Left ventricle myocardium inferior (tissue), 1 donor: ENCODE measurements around the gene WSCD2. TPM values are rescaled to one million over a fixed set of nuclear protein-coding genes. Genes with fewer than 3 reads are reported as not detected.

ENCODE experiments used
- DNase-seq: peaks from one replicate; pipeline ENCODE4 v3.0.0-alpha.2; 2020
- H3K27ac ChIP-seq: fragments of 200-600 bp; replicated peaks from 2 replicates; pipeline ENCODE4 v1.8.0; 2021
- H3K27me3 ChIP-seq: fragments of 200-600 bp; 2 replicates; pipeline ENCODE4 v1.8.0; 2021; ENCODE audit warnings: low read depth
- H3K36me3 ChIP-seq: fragments of 200-600 bp; 2 replicates; pipeline ENCODE4 v1.8.0; 2021
- H3K4me1 ChIP-seq: fragments of 200-600 bp; 2 replicates; pipeline ENCODE4 v1.8.0; 2021
- H3K4me3 ChIP-seq: fragments of 200-600 bp; 2 replicates; pipeline ENCODE4 v1.8.0; 2021; ENCODE audit warnings: mild to moderate bottlenecking, moderate library complexity
- H3K9me3 ChIP-seq: fragments of 200-600 bp; replicated peaks from 2 replicates; pipeline ENCODE4 v1.8.0; 2021
- CTCF ChIP-seq: fragments of 200-600 bp; IDR thresholded peaks from 2 replicates; pipeline ENCODE4 v1.8.0; 2021; ENCODE audit warnings: antibody characterized with exemption, mild to moderate bottlenecking, borderline replicate concordance
- intact Hi-C: fragments of 100-400 bp; cut with micrococcal nuclease; formaldehyde crosslinking; loops from one replicate; pipeline ENCODE4 v1.11.0; 2022
- total RNA-seq: library from RNA; stranded (reverse); fragmentation: NEBNext Ultra II Directional; extraction: Animal tissue kit (Norgen Biotek cat#: 25700); gene quantifications from one replicate; pipeline ENCODE4 v1.2.1, GENCODE V29; 2021
- donor health status: DM: no; HTN: yes; CAD: no; lungs with severe emphysema.

The WSCD2 gene
- total RNA-seq, 1 donor from 2014 or later, result 0.14 TPM

DNA sequence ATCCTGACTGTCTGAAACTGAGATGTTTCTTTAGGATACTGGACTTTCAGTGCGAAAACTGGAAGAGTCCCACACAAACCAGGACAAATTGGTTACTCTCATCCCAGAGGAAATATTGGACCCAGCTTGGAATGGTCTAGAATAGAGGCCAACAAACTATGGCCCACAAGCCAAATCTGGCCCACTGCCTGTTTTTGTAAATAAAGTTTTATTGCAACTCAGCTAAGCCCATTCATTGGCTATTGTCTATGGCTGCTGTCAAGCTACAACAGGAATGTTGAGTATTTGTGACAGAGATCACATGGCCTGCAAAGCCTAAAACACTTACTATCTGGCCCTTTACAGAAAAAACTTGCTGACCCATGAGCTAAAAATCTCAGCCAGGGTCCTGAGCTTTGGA lies 6.5 kb downstream of the WSCD2 start:
- TF ChIP-seq CTCF, result no peak
- no peaks in the 10 kb centered on the region for H3K36me3 ChIP-seq
- intact Hi-C loops, result no loop called here
- DNase-seq, result no peak
- H3K27me3 ChIP-seq, result peaks cover 48% of the 10 kb centered on the region
- H3K9me3 ChIP-seq, result no peaks in the 10 kb centered on the region
- H3K4me3 ChIP-seq, result no peak overlapping the region
- no peak overlapping the region for H3K27ac ChIP-seq
- peaks cover 7% of the 10 kb centered on the region for H3K4me1 ChIP-seq

GRCh38 chr12:108136697-108137096 lies 7.6 kb downstream of the WSCD2 start:
- H3K4me3 ChIP-seq, result no peak overlapping the region
- H3K9me3 ChIP-seq, result no peaks in the 10 kb centered on the region
- DNase-seq, result no peak
- intact Hi-C loops, result no loop called here
- no peaks in the 10 kb centered on the region for H3K36me3 ChIP-seq
- peaks cover 39% of the 10 kb centered on the region for H3K27me3 ChIP-seq
- TF ChIP-seq CTCF, result no peak
- H3K4me1 ChIP-seq, result peaks cover 7% of the 10 kb centered on the region
- H3K27ac ChIP-seq, result no peak overlapping the region

DNA sequence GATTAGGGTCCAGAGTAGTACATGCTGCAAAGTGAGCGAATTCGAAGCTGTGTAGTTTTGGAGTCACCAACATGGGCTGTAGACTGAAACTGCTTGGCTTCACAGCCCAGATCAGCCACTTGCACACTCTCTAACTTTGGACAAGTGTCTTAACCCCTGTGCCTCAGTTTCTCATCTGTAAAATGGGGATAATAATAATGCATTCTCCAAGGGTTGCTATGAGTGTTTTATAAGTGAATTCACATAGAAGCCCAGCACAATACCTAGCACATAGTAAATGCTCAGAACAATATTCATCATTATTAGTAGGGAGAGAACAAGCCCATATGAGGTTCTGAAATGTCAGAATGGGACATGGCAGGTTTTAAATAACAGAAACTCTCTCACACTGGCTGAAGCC lies 10.4 kb downstream of the WSCD2 start:
- H3K4me3 ChIP-seq, result no peak overlapping the region
- no peak for TF ChIP-seq CTCF
- no peak for DNase-seq

DNA sequence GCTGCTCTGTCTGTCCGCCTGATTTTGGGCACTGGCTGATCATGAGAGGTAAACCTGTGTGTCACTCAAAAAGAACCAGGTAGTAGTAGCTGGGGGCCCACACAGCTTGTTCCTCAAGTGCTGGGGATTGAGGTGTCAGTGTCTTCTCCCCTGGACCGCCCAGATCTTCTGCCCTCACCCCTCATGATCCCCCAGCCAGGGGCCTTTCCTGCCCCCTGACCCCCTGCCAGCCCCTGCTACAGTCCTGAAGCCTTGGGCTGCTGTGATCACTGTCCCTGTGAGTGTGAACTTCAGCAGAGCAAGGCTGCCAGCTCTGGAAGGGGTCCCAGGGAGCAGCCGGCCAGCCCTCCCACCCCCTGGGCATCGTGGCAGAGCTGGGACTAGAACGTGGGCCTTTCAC lies 11.4 kb downstream of the WSCD2 start:
- H3K9me3 ChIP-seq, result no peaks in the 10 kb centered on the region
- TF ChIP-seq CTCF, result no peak
- H3K27me3 ChIP-seq, result peaks cover 12% of the 10 kb centered on the region
- H3K4me1 ChIP-seq, result no peaks in the 10 kb centered on the region
- no peak overlapping the region for H3K4me3 ChIP-seq
- H3K36me3 ChIP-seq, result no peaks in the 10 kb centered on the region
- H3K27ac ChIP-seq, result no peak overlapping the region
- intact Hi-C loops, result no loop called here
- DNase-seq, result no peak

More for the DNA sequence above, 10.4 kb downstream of the WSCD2 start:
- no peak overlapping the region for H3K27ac ChIP-seq
- H3K4me1 ChIP-seq, result no peaks in the 10 kb centered on the region
- peaks cover 15% of the 10 kb centered on the region for H3K27me3 ChIP-seq
- no peaks in the 10 kb centered on the region for H3K9me3 ChIP-seq
- intact Hi-C loops, result no loop called here
- H3K36me3 ChIP-seq, result no peaks in the 10 kb centered on the region

DNA sequence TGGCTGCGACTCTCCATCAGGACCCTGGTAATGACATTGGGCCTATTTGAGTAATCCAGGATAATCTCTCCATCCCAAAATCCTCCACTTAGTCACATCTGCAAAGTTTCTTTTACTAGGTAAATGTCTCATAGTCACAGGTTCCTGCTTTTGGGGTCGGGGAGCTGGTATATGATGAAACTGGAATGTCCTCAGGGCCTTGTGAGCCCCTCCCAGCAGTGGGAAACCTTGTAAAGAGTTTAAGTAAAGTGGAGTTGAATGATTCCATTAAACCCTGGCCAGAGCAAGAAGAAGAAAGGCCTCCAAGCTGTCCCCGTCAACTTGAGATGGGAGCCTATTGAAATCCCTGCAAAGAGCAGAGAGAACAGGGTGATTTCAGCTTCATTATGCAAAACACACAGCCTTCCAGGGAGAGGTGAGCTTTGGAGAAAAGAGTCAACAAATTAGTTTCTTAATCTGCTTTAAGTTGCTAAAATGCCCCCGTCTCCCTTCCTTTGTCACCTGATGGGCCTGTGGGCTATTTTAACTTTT lies 12.6 kb downstream of the WSCD2 start:
- no peak overlapping the region for H3K4me3 ChIP-seq
- TF ChIP-seq CTCF, result no peak
- intact Hi-C loops, result no loop called here
- no peak for DNase-seq
- peaks cover 12% of the 10 kb centered on the region for H3K27me3 ChIP-seq
- no peaks in the 10 kb centered on the region for H3K36me3 ChIP-seq
- H3K27ac ChIP-seq, result no peak overlapping the region
- no peaks in the 10 kb centered on the region for H3K9me3 ChIP-seq
- peaks cover 4% of the 10 kb centered on the region for H3K4me1 ChIP-seq

- DNase-seq, result no peak
- Histone ChIP-seq H3K9me3 (no peaks in the 10 kb centered on the region), H3K27me3 (peaks cover 12% of the 10 kb centered on the region), H3K27ac (no peak overlapping the region), H3K36me3 (no peaks in the 10 kb centered on the region), H3K4me3 (no peak overlapping the region), H3K4me1 (peaks cover 15% of the 10 kb centered on the region)
- no peak for TF ChIP-seq CTCF
- intact Hi-C loops, result no loop called here
Measured at GRCh38 chr12:108143144-108143543, 14.1 kb downstream of the WSCD2 start.
